ENCODE data around the gene DPY19L3. TPM values are rescaled to one million over a fixed set of nuclear protein-coding genes. Genes with fewer than 3 reads are reported as not detected.

The DPY19L3 gene
- polyA plus RNA-seq, 1 donor from 2014 or later, result 26.7 TPM

DNA sequence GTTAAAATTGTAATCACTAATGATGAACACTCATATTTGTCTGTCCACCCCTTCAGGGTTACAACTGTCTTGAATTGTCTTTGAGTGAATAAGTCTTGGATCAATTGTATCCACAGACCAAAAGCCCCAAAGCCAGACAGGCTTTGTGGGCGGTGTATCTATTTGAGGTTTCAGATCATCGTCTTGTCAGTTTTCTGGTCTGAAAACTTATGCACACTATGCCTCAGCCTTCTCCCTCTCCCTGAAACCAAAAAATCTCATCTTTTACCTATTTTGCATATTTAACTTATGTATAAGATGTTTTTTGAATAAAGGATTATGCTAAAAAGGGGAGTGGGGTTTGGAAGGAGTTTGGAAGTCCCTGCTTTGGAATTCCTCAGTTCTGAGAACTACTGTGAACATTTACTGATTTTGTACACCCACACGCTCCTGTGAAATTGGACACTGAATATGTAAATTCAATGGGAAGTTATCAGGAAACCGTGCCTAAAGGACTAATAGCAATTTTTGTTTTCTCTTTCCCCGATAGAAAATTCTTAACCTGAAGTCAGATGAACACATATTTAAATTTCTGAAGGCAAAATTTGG is 52.1 kb downstream of the DPY19L3 start:
- Histone ChIP-seq H3K79me2 (replicated peaks; ENCODE audit: insufficient read depth, low read length) (no peaks in the 10 kb centered on the region), H3K9me2 (ENCODE audit: insufficient read depth, low read length) (no peaks in the 10 kb centered on the region), H3K27ac (ENCODE audit: low read length) (no peak overlapping the region), H3K27me3 (ENCODE audit: insufficient read depth, low read depth, low read length) (no peaks in the 10 kb centered on the region), H3K4me3 (ENCODE audit: low read length) (no peak overlapping the region), H4K20me1 (ENCODE audit: insufficient read depth) (no peaks in the 10 kb centered on the region), H3K9ac (ENCODE audit: low read length) (no peak overlapping the region), H3K4me2 (ENCODE audit: low read length) (no peak overlapping the region), H2AFZ (ENCODE audit: low read depth, low read length) (no peak overlapping the region), H3K9me3 (ENCODE audit: low read length) (no peaks in the 10 kb centered on the region), H3F3A (ENCODE audit: insufficient read depth, low read length, poor library complexity, severe bottlenecking) (no peaks in the 10 kb centered on the region), H3K36me3 (ENCODE audit: insufficient read depth, low read length) (peaks cover 11% of the 10 kb centered on the region)
- TF ChIP-seq TAF1 (IDR thresholded peaks at IDR 0.05; ENCODE audit: low read depth), result no peak
- TF ChIP-seq EZH2 (IDR thresholded peaks at IDR 0.05; ENCODE audit: borderline replicate concordance, insufficient read depth, low read length, poor library complexity, severe bottlenecking), result no peak
- no peak for TF ChIP-seq POLR2AphosphoS5 (IDR thresholded peaks at IDR 0.05)
- TF ChIP-seq EP300 (conservative IDR thresholded peaks at IDR 0.05; ENCODE audit: poor library complexity, severe bottlenecking), result no peak
- no peak for TF ChIP-seq MXI1 (conservative IDR thresholded peaks at IDR 0.05; ENCODE audit: poor library complexity, severe bottlenecking)
- TF ChIP-seq, protein P1, sequence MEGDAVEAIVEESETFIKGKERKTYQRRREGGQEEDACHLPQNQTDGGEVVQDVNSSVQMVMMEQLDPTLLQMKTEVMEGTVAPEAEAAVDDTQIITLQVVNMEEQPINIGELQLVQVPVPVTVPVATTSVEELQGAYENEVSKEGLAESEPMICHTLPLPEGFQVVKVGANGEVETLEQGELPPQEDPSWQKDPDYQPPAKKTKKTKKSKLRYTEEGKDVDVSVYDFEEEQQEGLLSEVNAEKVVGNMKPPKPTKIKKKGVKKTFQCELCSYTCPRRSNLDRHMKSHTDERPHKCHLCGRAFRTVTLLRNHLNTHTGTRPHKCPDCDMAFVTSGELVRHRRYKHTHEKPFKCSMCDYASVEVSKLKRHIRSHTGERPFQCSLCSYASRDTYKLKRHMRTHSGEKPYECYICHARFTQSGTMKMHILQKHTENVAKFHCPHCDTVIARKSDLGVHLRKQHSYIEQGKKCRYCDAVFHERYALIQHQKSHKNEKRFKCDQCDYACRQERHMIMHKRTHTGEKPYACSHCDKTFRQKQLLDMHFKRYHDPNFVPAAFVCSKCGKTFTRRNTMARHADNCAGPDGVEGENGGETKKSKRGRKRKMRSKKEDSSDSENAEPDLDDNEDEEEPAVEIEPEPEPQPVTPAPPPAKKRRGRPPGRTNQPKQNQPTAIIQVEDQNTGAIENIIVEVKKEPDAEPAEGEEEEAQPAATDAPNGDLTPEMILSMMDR (IDR thresholded peaks at IDR 0.05; ENCODE audit: poor library complexity, severe bottlenecking), result no peak
- TF ChIP-seq RAD21 (conservative IDR thresholded peaks at IDR 0.05), result no peak
- TF ChIP-seq, protein P2, sequence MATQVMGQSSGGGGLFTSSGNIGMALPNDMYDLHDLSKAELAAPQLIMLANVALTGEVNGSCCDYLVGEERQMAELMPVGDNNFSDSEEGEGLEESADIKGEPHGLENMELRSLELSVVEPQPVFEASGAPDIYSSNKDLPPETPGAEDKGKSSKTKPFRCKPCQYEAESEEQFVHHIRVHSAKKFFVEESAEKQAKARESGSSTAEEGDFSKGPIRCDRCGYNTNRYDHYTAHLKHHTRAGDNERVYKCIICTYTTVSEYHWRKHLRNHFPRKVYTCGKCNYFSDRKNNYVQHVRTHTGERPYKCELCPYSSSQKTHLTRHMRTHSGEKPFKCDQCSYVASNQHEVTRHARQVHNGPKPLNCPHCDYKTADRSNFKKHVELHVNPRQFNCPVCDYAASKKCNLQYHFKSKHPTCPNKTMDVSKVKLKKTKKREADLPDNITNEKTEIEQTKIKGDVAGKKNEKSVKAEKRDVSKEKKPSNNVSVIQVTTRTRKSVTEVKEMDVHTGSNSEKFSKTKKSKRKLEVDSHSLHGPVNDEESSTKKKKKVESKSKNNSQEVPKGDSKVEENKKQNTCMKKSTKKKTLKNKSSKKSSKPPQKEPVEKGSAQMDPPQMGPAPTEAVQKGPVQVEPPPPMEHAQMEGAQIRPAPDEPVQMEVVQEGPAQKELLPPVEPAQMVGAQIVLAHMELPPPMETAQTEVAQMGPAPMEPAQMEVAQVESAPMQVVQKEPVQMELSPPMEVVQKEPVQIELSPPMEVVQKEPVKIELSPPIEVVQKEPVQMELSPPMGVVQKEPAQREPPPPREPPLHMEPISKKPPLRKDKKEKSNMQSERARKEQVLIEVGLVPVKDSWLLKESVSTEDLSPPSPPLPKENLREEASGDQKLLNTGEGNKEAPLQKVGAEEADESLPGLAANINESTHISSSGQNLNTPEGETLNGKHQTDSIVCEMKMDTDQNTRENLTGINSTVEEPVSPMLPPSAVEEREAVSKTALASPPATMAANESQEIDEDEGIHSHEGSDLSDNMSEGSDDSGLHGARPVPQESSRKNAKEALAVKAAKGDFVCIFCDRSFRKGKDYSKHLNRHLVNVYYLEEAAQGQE (IDR thresholded peaks at IDR 0.05; ENCODE audit: borderline replicate concordance), result no peak
- TF ChIP-seq SMC3 (conservative IDR thresholded peaks at IDR 0.05; ENCODE audit: poor library complexity), result no peak

DNA sequence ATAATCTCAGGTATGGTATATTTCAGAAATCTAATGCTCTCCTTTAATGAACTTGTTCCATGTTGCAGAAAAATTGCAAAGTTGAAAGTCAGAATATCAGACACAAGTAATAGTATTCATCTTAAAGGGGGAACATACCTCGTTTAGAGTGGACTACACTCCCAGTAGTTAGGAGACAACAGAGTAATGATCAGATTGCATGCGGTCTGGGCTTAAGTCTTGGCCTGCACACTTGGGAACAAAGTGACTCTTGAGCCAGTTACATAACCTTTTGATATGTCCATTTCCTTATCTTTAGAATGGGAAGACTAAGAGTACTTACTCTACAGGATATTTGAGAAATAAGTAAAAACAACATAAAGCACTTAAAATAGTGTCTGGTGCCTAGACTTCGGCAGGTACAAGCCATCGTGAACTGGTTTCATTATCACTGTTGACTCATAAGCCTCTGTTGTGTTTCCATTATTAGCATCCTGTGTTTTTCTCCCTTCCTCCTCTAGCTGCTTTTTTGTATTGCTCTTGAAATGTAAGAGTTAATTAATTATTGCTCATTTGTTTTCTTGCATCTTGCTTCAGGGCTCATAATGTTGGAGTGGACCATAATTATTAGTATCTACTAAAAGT is 53.0 kb downstream of the DPY19L3 start:
- H2AFZ ChIP-seq (ENCODE audit: low read depth, low read length), result no peak overlapping the region
- H3K9me3 ChIP-seq (ENCODE audit: low read length), result no peaks in the 10 kb centered on the region
- H3F3A ChIP-seq (ENCODE audit: insufficient read depth, low read length, poor library complexity, severe bottlenecking), result no peaks in the 10 kb centered on the region
- no peaks in the 10 kb centered on the region for H4K20me1 ChIP-seq (ENCODE audit: insufficient read depth)
- peaks cover 11% of the 10 kb centered on the region for H3K36me3 ChIP-seq (ENCODE audit: insufficient read depth, low read length)
- TF ChIP-seq EP300 (conservative IDR thresholded peaks at IDR 0.05; ENCODE audit: poor library complexity, severe bottlenecking) (no peak), EZH2 (IDR thresholded peaks at IDR 0.05; ENCODE audit: borderline replicate concordance, insufficient read depth, low read length, poor library complexity, severe bottlenecking) (no peak), POLR2AphosphoS5 (IDR thresholded peaks at IDR 0.05) (no peak)
- H3K27ac ChIP-seq (ENCODE audit: low read length), result no peak overlapping the region
- H3K79me2 ChIP-seq (replicated peaks; ENCODE audit: insufficient read depth, low read length), result no peaks in the 10 kb centered on the region
- H3K4me3 ChIP-seq (ENCODE audit: low read length), result no peak overlapping the region
- H3K4me2 ChIP-seq (ENCODE audit: low read length), result no peak overlapping the region
- no peaks in the 10 kb centered on the region for H3K9me2 ChIP-seq (ENCODE audit: insufficient read depth, low read length)
- H3K9ac ChIP-seq (ENCODE audit: low read length), result no peak overlapping the region
- H3K27me3 ChIP-seq (ENCODE audit: insufficient read depth, low read depth, low read length), result no peaks in the 10 kb centered on the region

Data from neural cell (in vitro differentiated cells).